T-helper 2 cell treated with Interferon-gamma antibody and Interleukin-4, amounts not matched to agents 100 ng/mL and 5 ng/mL, for 36 hours (primary cell): ENCODE results near the gene ANKIB1. TPM values are rescaled to one million over a fixed set of nuclear protein-coding genes. Genes with fewer than 3 reads are reported as not detected.

Experiments used
- intact Hi-C: fragments of 100-400 bp; cut with micrococcal nuclease; formaldehyde crosslinking; loops from one replicate; pipeline ENCODE4 v1.15.1; 2023
- total RNA-seq: library from RNA; stranded (reverse); gene quantifications from 2 replicates; pipeline ENCODE4 v1.2.3, GENCODE V29; 2022

Gene ANKIB1
- total RNA-seq, 1 donor from 2014 or later, result 59.6 TPM

DNA sequence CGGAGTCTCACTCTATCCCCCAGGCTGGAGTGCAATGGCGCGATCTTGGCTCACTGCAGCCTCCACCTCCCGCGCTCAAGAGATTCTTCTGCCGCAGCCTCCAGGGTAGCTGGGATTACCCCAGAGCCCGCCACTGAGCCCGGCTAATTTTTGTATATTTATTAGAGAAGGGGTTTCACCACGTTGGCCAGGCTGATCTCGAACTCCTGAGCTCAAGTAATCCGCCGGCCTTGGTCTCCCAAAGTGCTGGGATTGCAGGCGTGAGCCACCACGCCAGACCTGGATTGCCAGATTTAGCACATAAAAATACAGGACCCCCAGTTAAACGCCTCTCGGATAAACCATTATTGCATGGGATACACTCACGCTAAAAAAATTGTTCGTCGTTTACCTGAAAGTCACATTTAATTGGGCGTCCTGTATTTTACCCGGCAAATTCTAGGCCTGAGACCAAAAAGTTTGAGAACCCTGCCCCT is 201.1 kb downstream of the ANKIB1 start:
- intact Hi-C loops, result loop anchor here (1.0 to 10.0 kb wide), 8 partner anchors 23 to 1362 kb away; partner anchors contain the start of genes ANKIB1, KRIT1, LRRD1 and PEX1

- intact Hi-C loops, result loop anchor here (1.0 to 10.0 kb wide), 12 partner anchors 23 to 1363 kb away; partner anchors contain the start of genes AKAP9, ANKIB1, CYP51A1 and FAM133B
These were observed 201.8 kb downstream of the ANKIB1 start, which contains the start of gene GATAD1 for GRCh38 chr7:92447345-92448204. GATAD1 (plus strand) TSS chr7:92447482; CDS start chr7:92447730, 248 bp downstream.

DNA sequence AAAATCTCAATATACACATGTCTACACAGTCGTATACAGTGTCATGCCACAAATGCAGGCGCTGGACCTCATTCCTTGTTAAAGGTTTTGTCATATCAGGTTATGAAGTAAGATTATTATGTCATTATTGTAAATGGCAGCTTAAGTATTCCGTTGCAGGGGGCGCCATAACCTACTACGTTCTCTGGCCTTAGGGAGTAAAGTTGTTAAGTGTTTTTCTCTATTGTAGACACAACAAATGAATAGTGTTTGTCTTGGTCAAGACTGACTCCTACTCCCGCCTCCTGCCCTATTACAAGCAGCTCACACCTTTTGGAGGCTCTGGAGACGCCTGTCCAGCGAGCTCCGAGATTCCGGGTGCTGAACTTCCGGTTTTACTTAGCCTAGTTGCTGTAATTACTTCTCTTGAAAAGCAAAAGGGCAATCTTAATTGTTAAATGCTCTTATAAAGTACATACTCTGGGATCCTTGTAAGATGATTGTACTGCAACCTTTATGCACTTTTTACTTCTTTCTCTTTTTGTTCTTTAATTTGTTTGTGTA is 202.5 kb downstream of the ANKIB1 start:
- intact Hi-C loops, result loop anchor here (1.0 to 10.0 kb wide), 7 partner anchors 143 to 1363 kb away; partner anchors contain the start of genes AKAP9, CYP51A1, FAM133B and MTERF1

Other genes starting within 250 kb of the ANKIB1 start
- gene CYP51A1, start 111.5 kb upstream of the ANKIB1 start, total RNA-seq, result 49.6 and 53.4 TPM in 2 replicates
- gene LRRD1, start 66.8 kb upstream of the ANKIB1 start, total RNA-seq, result 0.11 TPM in 1 of 2 replicates, not detected in the other
- gene KRIT1, start 60 bp upstream of the ANKIB1 start, total RNA-seq, result 43.6 and 45.5 TPM in 2 replicates
- 14.5 and 14.8 TPM in 2 replicates for gene GATAD1, start 201.5 kb downstream of the ANKIB1 start, total RNA-seq
- gene ERVW-1, start 232.0 kb downstream of the ANKIB1 start, total RNA-seq, result not detected in 2 replicates